Measurements from ENCODE around the gene TMEM240.
"Not testable (repeated sequence)": the region's sequence is repeated elsewhere in the genome, so short reads cannot be mapped to it uniquely, and the experiment has no call there.

The TMEM240 gene

DNA sequence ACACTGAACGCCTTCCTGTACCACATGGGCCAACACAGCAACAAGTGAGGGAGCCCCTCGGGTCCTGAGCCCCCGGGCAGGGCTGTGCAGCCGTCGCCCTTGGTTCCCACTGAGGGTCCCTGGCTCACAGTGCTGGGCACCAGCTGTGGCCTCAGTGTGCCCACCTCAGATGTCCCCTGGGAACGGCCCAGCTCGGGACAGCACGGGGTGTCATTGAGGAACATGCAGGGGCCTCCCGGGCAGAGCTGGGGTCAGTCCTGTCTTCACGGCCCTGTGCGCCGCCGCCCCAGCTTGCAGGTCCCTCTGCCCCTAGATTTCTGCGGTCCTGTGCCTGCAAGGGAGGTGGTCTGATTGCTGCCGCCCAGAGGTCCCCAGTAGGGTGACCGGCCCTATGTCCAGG lies 51.2 kb downstream of the TMEM240 start:
- DNase-seq, result no peak

DNA sequence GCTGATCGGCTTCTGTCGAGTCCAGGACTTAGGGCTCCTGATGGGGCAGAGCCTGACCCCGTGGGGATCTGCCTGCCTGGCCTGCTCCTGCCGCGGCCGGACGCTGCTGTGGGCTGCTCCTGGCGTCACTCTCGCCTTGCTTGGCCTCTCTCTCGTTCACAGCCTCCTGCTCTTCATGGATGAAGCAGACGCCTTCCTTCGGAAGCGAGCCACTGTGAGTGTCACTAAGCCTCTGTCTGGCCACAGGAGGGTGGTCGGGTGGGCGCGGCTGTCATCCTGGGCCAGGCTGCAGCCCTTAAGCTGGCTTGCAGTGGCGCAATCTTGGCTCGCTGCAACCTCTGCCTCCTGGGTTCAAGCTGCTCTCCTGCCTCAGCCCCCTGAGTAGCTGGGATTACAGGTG lies 52.7 kb downstream of the TMEM240 start:
- no peak for DNase-seq

DNA sequence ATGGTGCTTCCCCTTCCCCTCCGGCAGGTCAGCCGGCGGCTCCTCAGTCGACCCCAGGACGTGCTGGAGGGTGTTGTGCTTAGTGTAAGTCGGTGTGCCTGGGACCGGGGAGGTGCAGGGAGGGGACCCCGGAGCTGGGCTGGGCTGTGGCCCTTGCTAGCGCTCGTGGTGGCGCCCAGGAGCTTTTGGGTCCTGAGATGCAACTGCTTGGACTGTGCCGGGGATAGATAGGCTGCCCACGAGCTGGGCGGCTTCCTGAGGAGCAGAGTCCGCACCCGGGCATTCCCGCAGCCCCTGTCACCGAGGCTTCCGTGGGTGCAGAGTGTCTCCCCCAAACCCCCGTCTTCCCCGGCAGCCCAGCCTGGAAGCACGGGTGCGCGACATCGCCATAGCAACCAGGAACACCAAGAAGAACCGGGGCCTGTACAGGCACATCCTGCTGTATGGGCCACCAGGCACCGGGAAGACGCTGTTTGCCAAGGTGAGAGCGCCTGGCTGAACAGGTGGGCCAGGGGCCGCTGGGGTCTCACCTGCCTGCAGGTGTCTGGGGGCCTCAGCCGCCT lies 54.6 kb downstream of the TMEM240 start:
- DNase-seq, result not testable (repeated sequence)

DNA sequence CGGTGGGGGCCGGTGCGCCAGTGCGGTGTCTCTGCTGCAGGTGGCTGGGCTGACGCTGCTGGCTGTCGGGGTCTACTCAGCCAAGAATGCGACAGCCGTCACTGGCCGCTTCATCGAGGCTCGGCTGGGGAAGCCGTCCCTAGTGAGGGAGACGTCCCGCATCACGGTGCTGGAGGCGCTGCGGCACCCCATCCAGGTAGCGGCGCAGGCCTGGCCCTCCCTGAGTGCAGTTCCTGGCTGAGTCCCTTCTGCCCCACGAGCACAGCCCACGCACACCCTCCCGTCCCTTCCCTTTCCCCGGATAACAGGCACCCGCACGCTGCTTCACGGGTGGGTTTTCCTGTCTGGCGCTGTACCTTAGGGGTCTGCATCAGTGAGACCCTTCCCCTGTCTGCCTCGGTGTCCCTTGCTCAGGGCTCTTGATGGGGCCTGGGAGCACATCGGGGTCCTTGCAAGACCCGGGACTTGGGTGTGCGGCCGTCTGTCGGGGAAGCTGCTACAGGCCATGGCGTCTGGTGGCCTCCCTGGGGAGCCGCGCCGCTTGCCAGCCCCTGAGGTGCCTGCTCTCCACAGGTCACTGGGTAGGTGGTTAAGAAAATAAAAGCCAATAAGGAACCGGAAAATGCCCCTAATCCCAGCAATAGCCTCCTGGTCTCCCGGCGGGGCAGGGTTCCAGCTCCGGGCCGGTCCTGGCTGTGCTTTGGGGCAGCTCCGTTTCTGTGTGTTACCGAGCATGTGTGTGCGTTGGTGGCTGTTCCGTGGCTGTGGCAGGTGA lies 55.3 kb downstream of the TMEM240 start:
- DNase-seq, result not testable (repeated sequence)

Measured in NCI-H1930 (cell line).